Nephron (organoid): Measurements from ENCODE around the gene HSD17B13.
"Not testable (repeated sequence)": the region's sequence is repeated elsewhere in the genome, so short reads cannot be mapped to it uniquely, and the experiment has no call there.

Experiments used
- H3K27ac Mint-ChIP-seq, 3 experiments: 2 replicates each; pipeline ENCODE4 v1.8.0; 2020; ENCODE audit warnings: mixed read lengths in 3 of 3, mild to moderate bottlenecking in 2 of 3, moderate library complexity in 1 of 3
- H3K27me3 Mint-ChIP-seq: 2 replicates; pipeline ENCODE4 v1.8.0; 2021; ENCODE audit warnings: low read depth, mild to moderate bottlenecking, moderate library complexity, mixed read lengths
- H3K36me3 Mint-ChIP-seq: 2 replicates; pipeline ENCODE4 v1.8.0; 2020; ENCODE audit warnings: low read depth, mixed read lengths
- H3K4me1 Mint-ChIP-seq: 2 replicates; pipeline ENCODE4 v1.8.0; 2020; ENCODE audit warnings: mixed read lengths
- H3K4me3 Mint-ChIP-seq, 3 experiments: 2 replicates each; pipeline ENCODE4 v1.8.0; 2020; ENCODE audit warnings: mild to moderate bottlenecking in 3 of 3, mixed read lengths in 3 of 3, moderate library complexity in 2 of 3
- H3K9me3 Mint-ChIP-seq: 2 replicates; pipeline ENCODE4 v1.8.0; 2020; ENCODE audit warnings: mixed read lengths
- CTCF ChIP-seq, 3 experiments: fragments of 200-600 bp; sonication (generic); IDR thresholded peaks; one replicate each; pipeline ENCODE4 v1.5.0; 2021; ENCODE audit warnings: antibody characterized with exemption in 3 of 3; ENCODE audit not compliant: unreplicated experiment in 3 of 3

The HSD17B13 gene

GRCh38 chr4:87342872-87343271 is 20.2 kb upstream of the HSD17B13 start:
- Mint-ChIP-seq H3K36me3 (peaks cover 53% of the 10 kb centered on the region), H3K27me3 (no peaks in the 10 kb centered on the region), H3K27ac (no peak overlapping the region), H3K9me3 (peaks cover 19% of the 10 kb centered on the region), H3K4me1 (no peaks in the 10 kb centered on the region), H3K4me3 (no peak overlapping the region)
- TF ChIP-seq CTCF (IDR thresholded peaks at IDR 0.05; ENCODE audit: unreplicated experiment in 3 of 3): no peak

- not testable (repeated sequence) for H3K4me1 Mint-ChIP-seq, H3K4me3 Mint-ChIP-seq, H3K27me3 Mint-ChIP-seq, H3K27ac Mint-ChIP-seq
- Mint-ChIP-seq H3K9me3 (peaks cover 19% of the 10 kb centered on the region), H3K36me3 (peaks cover 58% of the 10 kb centered on the region)
Measured at GRCh38 chr4:87341954-87342635, 19.4 kb upstream of the HSD17B13 start.

- H3K27me3 Mint-ChIP-seq: no peaks in the 10 kb centered on the region
- H3K27ac Mint-ChIP-seq: no peak overlapping the region
- H3K36me3 Mint-ChIP-seq: peaks cover 60% of the 10 kb centered on the region
- H3K4me1 Mint-ChIP-seq: no peaks in the 10 kb centered on the region
- TF ChIP-seq CTCF (IDR thresholded peaks at IDR 0.05; ENCODE audit: unreplicated experiment in 3 of 3): no peak
- H3K4me3 Mint-ChIP-seq: no peak overlapping the region
- H3K9me3 Mint-ChIP-seq: peaks cover 8% of the 10 kb centered on the region
Measured at GRCh38 chr4:87339440-87339839, 16.8 kb upstream of the HSD17B13 start.

- TF ChIP-seq CTCF (IDR thresholded peaks at IDR 0.05; ENCODE audit: unreplicated experiment in 3 of 3): no peak
- no peaks in the 10 kb centered on the region for H3K27me3 Mint-ChIP-seq
- H3K4me1 Mint-ChIP-seq: no peaks in the 10 kb centered on the region
- no peak overlapping the region for H3K4me3 Mint-ChIP-seq
- H3K36me3 Mint-ChIP-seq: peaks cover 60% of the 10 kb centered on the region
- peaks cover 23% of the 10 kb centered on the region for H3K9me3 Mint-ChIP-seq
- no peak overlapping the region for H3K27ac Mint-ChIP-seq
Measured at GRCh38 chr4:87337361-87337760, 14.7 kb upstream of the HSD17B13 start.

- H3K4me1 Mint-ChIP-seq: no peaks in the 10 kb centered on the region
- H3K27me3 Mint-ChIP-seq: no peaks in the 10 kb centered on the region
- no peak overlapping the region for H3K4me3 Mint-ChIP-seq
- TF ChIP-seq CTCF (IDR thresholded peaks at IDR 0.05; ENCODE audit: unreplicated experiment in 3 of 3): no peak
- peaks cover 56% of the 10 kb centered on the region for H3K36me3 Mint-ChIP-seq
- no peak overlapping the region for H3K27ac Mint-ChIP-seq
- peaks cover 46% of the 10 kb centered on the region for H3K9me3 Mint-ChIP-seq
Measured at GRCh38 chr4:87333267-87333666, 10.6 kb upstream of the HSD17B13 start.

- Mint-ChIP-seq H3K36me3 (peaks cover 40% of the 10 kb centered on the region), H3K27ac (no peak overlapping the region), H3K4me3 (no peak overlapping the region), H3K9me3 (peaks cover 46% of the 10 kb centered on the region), H3K4me1 (no peaks in the 10 kb centered on the region), H3K27me3 (no peaks in the 10 kb centered on the region)
- TF ChIP-seq CTCF (IDR thresholded peaks at IDR 0.05; ENCODE audit: unreplicated experiment in 3 of 3): no peak
Measured at GRCh38 chr4:87330761-87331160, 8.1 kb upstream of the HSD17B13 start.
